GM21447 (cell line): ENCODE measurements around the gene LCN9.
"Not testable (repeated sequence)": the region's sequence is repeated elsewhere in the genome, so short reads cannot be mapped to it uniquely, and the experiment has no call there.

Experiments used
- ATAC-seq: cut with Tn5 transposase; IDR thresholded peaks from one replicate; pipeline ENCODE4 v1.9.1; 2021; ENCODE audit not compliant: unreplicated experiment

Gene LCN9

GRCh38 chr9:135644631-135645218 is 18.4 kb upstream of the LCN9 start:
- ATAC-seq = no peak

- no peak for ATAC-seq
These were observed 15.2 kb upstream of the LCN9 start for GRCh38 chr9:135647884-135648283.

GRCh38 chr9:135648494-135649410 is 14.4 kb upstream of the LCN9 start:
- no peak for ATAC-seq

GRCh38 chr9:135649508-135649907 is 13.6 kb upstream of the LCN9 start:
- ATAC-seq = no peak

GRCh38 chr9:135650408-135650807 is 12.7 kb upstream of the LCN9 start:
- ATAC-seq = no peak

- ATAC-seq = no peak
These were observed 7.8 kb upstream of the LCN9 start for GRCh38 chr9:135655317-135655716.

GRCh38 chr9:135657416-135657815 is 5.7 kb upstream of the LCN9 start:
- ATAC-seq = no peak

- no peak for ATAC-seq
These were observed 3.9 kb upstream of the LCN9 start for GRCh38 chr9:135659252-135659651.

- ATAC-seq = no peak
These were observed 2.7 kb upstream of the LCN9 start for GRCh38 chr9:135660407-135660806.

- ATAC-seq = no peak
These were observed 1.1 kb upstream of the LCN9 start for GRCh38 chr9:135661816-135662560.

- no peak for ATAC-seq
These were observed 302 bp downstream of the LCN9 start for GRCh38 chr9:135663451-135663770.

- no peak for ATAC-seq
These were observed 748 bp downstream of the LCN9 start for GRCh38 chr9:135663857-135664256.

GRCh38 chr9:135664266-135664665 is 1.2 kb downstream of the LCN9 start:
- ATAC-seq = no peak

- ATAC-seq = no peak
These were observed 2.0 kb downstream of the LCN9 start for GRCh38 chr9:135664801-135665794.

- ATAC-seq = no peak
These were observed 2.7 kb downstream of the LCN9 start for GRCh38 chr9:135665795-135666189.

- no peak for ATAC-seq
These were observed 3.7 kb downstream of the LCN9 start for GRCh38 chr9:135666534-135667462.

GRCh38 chr9:135667463-135668001 is 4.4 kb downstream of the LCN9 start:
- ATAC-seq = no peak

- not testable (repeated sequence) for ATAC-seq
These were observed 5.9 kb downstream of the LCN9 start for GRCh38 chr9:135669018-135669417.

GRCh38 chr9:135669616-135670285 is 6.6 kb downstream of the LCN9 start:
- no peak for ATAC-seq
